Prostate gland (tissue), 2 donors: ENCODE data around the gene TNFRSF17.
A peak's percentile ranks its signal among the peaks of the same experiment; 100 is the strongest.

Source experiments
- CTCF ChIP-seq, 4 experiments: fragments of 200-600 bp in 2 of 4; fragments of 450-650 bp in 2 of 4; sonication (generic) in 2 of 4; IDR thresholded peaks; 1 replicate in 3 of 4; 2 replicates in 1 of 4; pipeline ENCODE4 v1.5.1; 2016 to 2019; ENCODE audit warnings: antibody characterized with exemption in 4 of 4, mild to moderate bottlenecking in 2 of 4, moderate library complexity in 2 of 4
- POLR2A ChIP-seq: fragments of 450-650 bp; IDR thresholded peaks from one replicate; pipeline ENCODE4 v1.6.1; 2016; ENCODE audit warnings: antibody characterized with exemption, mild to moderate bottlenecking
- POLR2AphosphoS5 ChIP-seq: sonication (generic); formaldehyde crosslinking; IDR thresholded peaks from one replicate; pipeline ENCODE4 v1.6.1; 2017; ENCODE audit warnings: antibody characterized with exemption

GRCh38 chr16:11964761-11965551 is at the start of gene TNFRSF17:
- TF ChIP-seq POLR2A (no peak), CTCF (IDR thresholded peaks at IDR 0.05) (no peak), POLR2AphosphoS5 (peak; percentile 31)
